Liver (tissue), 9 donors: ENCODE data around the gene KMT2B. TPM values are rescaled to one million over a fixed set of nuclear protein-coding genes. Genes with fewer than 3 reads are reported as not detected.
A peak's percentile ranks its signal among the peaks of the same experiment; 100 is the strongest.

Experiments used
- DNase-seq: peaks from one replicate; pipeline ENCODE4 v3.0.0-alpha.2; 2017; ENCODE audit warnings: low spot score
- H3K27ac ChIP-seq, 2 donors: one replicate each; pipeline ENCODE4 v1.7.0; 2013; ENCODE audit warnings: inconsistent platforms in 2 of 2, low read length in 2 of 2, control low read depth in 1 of 2, low read depth in 1 of 2, mild to moderate bottlenecking in 1 of 2
- H3K27me3 ChIP-seq, 4 donors: one replicate each; pipeline versions ENCODE4 v1.6.1 to v1.7.0; 2013; ENCODE audit warnings: low read length in 3 of 4, inconsistent platforms in 1 of 4, mild to moderate bottlenecking in 1 of 4, moderate library complexity in 1 of 4; ENCODE audit not compliant: control insufficient read depth in 4 of 4, insufficient read depth in 4 of 4
- H3K36me3 ChIP-seq, 4 donors: one replicate each; pipeline versions ENCODE4 v1.6.1 to v1.7.0; 2013; ENCODE audit warnings: low read length in 3 of 4, mild to moderate bottlenecking in 3 of 4, low read depth in 1 of 4, moderate library complexity in 1 of 4; ENCODE audit not compliant: control insufficient read depth in 4 of 4, insufficient read depth in 3 of 4
- H3K4me1 ChIP-seq, 4 donors: one replicate each; pipeline versions ENCODE4 v1.6.1 to v1.7.0; 2013; ENCODE audit warnings: low read length in 3 of 4, mild to moderate bottlenecking in 3 of 4, moderate library complexity in 1 of 4; ENCODE audit not compliant: control insufficient read depth in 4 of 4, insufficient read depth in 4 of 4
- H3K4me3 ChIP-seq, 3 donors: one replicate each; pipeline versions ENCODE4 v1.6.1 to v1.7.0; 2013; ENCODE audit warnings: low read length in 3 of 3, control low read depth in 1 of 3, low read depth in 1 of 3, mild to moderate bottlenecking in 1 of 3
- H3K9ac ChIP-seq, 2 donors: one replicate each; pipeline ENCODE4 v1.7.0; 2013; ENCODE audit warnings: low read length in 2 of 2, mild to moderate bottlenecking in 2 of 2, moderate library complexity in 2 of 2, control low read depth in 1 of 2, low read depth in 1 of 2
- H3K9me3 ChIP-seq, 4 donors: one replicate each; pipeline versions ENCODE4 v1.6.1 to v1.7.0; 2013; ENCODE audit warnings: low read length in 3 of 4; ENCODE audit not compliant: control insufficient read depth in 4 of 4
- ATF3 ChIP-seq: IDR thresholded peaks from 2 replicates; pipeline ENCODE4 v1.6.1; 2016; ENCODE audit warnings: antibody characterized with exemption
- EGR1 ChIP-seq, 2 donors: IDR thresholded peaks; 2 replicates each; pipeline ENCODE4 v1.6.1; 2016 to 2018; ENCODE audit warnings: antibody characterized with exemption in 2 of 2, low read depth in 2 of 2
- FOXA1 ChIP-seq: IDR thresholded peaks from 2 replicates; pipeline ENCODE4 v1.6.1; 2016; ENCODE audit warnings: antibody characterized with exemption
- FOXA2 ChIP-seq: IDR thresholded peaks from 2 replicates; pipeline ENCODE4 v1.6.1; 2016; ENCODE audit warnings: antibody characterized with exemption
- GABPA ChIP-seq, 2 donors: IDR thresholded peaks in 1 of 2; conservative IDR thresholded peaks in 1 of 2; 2 replicates each; pipeline ENCODE4 v1.6.1; 2016; ENCODE audit warnings: antibody characterized with exemption in 2 of 2, mild to moderate bottlenecking in 1 of 2, moderate library complexity in 1 of 2
- HNF4A ChIP-seq, 2 donors: conservative IDR thresholded peaks; 2 replicates each; pipeline ENCODE4 v1.6.1; 2016; ENCODE audit warnings: antibody characterized with exemption in 2 of 2, mild to moderate bottlenecking in 2 of 2
- HNF4G ChIP-seq: IDR thresholded peaks from 2 replicates; pipeline ENCODE4 v1.6.1; 2016; ENCODE audit warnings: antibody characterized with exemption
- JUND ChIP-seq, 2 donors: IDR thresholded peaks; 2 replicates each; pipeline ENCODE4 v1.6.1; 2016; ENCODE audit warnings: antibody characterized with exemption in 2 of 2
- MAX ChIP-seq: IDR thresholded peaks from 2 replicates; pipeline ENCODE4 v1.6.1; 2016; ENCODE audit warnings: antibody characterized with exemption
- NR2F2 ChIP-seq: IDR thresholded peaks from 2 replicates; pipeline ENCODE4 v1.6.1; 2016; ENCODE audit warnings: antibody characterized with exemption
- RAD21 ChIP-seq, 2 donors: IDR thresholded peaks; 2 replicates each; pipeline ENCODE4 v1.6.1; 2016; ENCODE audit warnings: antibody characterized with exemption in 2 of 2, mild to moderate bottlenecking in 2 of 2
- RXRA ChIP-seq, 2 donors: IDR thresholded peaks; 2 replicates each; pipeline ENCODE4 v1.6.1; 2017 to 2018; ENCODE audit warnings: antibody characterized with exemption in 2 of 2, mild to moderate bottlenecking in 1 of 2
- SP1 ChIP-seq: IDR thresholded peaks from 2 replicates; pipeline ENCODE4 v1.6.1; 2018; ENCODE audit warnings: antibody characterized with exemption, mild to moderate bottlenecking
- TAF1 ChIP-seq: conservative IDR thresholded peaks from 2 replicates; pipeline ENCODE4 v1.6.1; 2016; ENCODE audit warnings: antibody characterized with exemption, mild to moderate bottlenecking
- YY1 ChIP-seq: IDR thresholded peaks from 2 replicates; pipeline ENCODE4 v1.6.1; 2016; ENCODE audit warnings: antibody characterized with exemption, mild to moderate bottlenecking
- WGBS: extraction: QIAGEN DNeasy Blood & Tissue Kit; methylation state at CpG from one replicate; pipeline ENCODE4 v1.1.7; 2013; 5-methylcytosine and 5-hydroxymethylcytosine counted together
- polyA plus RNA-seq, 2 donors: library from polyadenylated mRNA; stranded (reverse) in 1 of 2; unstranded in 1 of 2; fragments of 200-250 nt in 1 of 2; fragments of >200 nt in 1 of 2; fragmentation: Nextera tagmentation in 1 of 2; extraction: Ambion mirVana in 1 of 2; gene quantifications; one replicate each; pipeline versions ENCODE4 v1.2.1 to v1.2.3, GENCODE V29; 2013 to 2015
- total RNA-seq, 2 donors: library from RNA; depleted of rRNA; stranded (reverse); fragments of >200 nt; gene quantifications; one replicate each; pipeline ENCODE4 v1.2.3, GENCODE V29; 2014
- TF ChIP-seq, protein P1 (sequence below): IDR thresholded peaks from 2 replicates; pipeline ENCODE4 v1.6.1; 2016; ENCODE audit warnings: antibody characterized with exemption
- TF ChIP-seq, protein P2 (sequence below): IDR thresholded peaks from 2 replicates; pipeline ENCODE4 v1.6.1; 2016; ENCODE audit warnings: antibody characterized with exemption, mild to moderate bottlenecking
- TF ChIP-seq, protein P3 (sequence below): fragments of 150-350 bp; IDR thresholded peaks from 2 replicates; pipeline ENCODE4 v1.5.1; 2017; ENCODE audit warnings: improper control_type of control experiment, low read depth, low read length; ENCODE audit not compliant: missing input control
- donor health status: healthy.
- donor health status: healthy.
- donor health status: healthy.
- donor health status: healthy.
- donor health status: healthy.

KMT2B gene
- total and polyA plus RNA-seq, 4 donors, result 3.7 to 12.1 (median 8.3) TPM

DNA sequence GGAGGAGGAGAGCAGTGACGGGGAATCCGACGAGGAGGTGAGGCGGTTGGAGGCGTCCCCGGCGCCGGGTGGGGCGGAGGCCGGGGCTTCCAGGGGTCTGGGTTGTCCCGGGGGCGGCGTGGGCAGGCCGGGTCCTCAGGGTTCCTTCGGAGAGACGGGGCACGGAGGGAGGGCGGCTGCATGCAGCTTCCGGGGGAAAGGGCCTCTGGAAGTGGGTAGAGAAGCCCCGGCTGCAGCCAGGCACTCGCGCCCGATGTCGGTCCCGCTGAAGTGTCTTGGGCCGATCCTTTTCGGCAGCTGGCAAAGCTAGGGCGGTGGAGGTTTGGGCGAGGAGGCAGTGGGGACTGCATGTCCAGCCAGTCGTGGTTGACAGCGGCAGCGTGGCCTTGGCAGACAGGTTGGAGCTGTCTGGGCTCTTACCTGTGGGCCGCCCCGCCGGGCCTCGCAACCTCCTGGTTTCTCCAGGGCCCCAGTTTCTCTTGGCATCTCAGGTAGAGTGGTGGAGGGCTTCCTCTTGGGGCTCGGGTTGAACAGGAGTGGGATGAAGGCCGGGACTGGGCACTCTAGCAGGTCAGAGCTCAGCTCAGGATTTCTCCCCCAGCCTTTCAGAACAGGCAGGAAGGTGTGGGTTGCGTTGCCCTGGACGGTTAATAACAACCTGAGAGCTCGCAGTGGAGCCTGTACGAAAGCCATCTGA, 690 bp downstream of the KMT2B start:
- Histone ChIP-seq H3K27me3 (no peaks in the 10 kb centered on the region), H3K27ac (peak overlapping the region; percentile 66 to 68), H3K9ac (peak overlapping the region; percentile 32 to 80), H3K36me3 (peaks cover 17 to 26% (median 20%) of the 10 kb centered on the region in 4 donors), H3K4me3 (peak overlapping the region; percentile 90 to 98 (median 91)), H3K4me1 (peaks cover 12 to 34% (median 25%) of the 10 kb centered on the region in 4 donors), H3K9me3 (no peaks in the 10 kb centered on the region)
- peak; percentile 57 for DNase-seq
- WGBS, result under 1% methylated on average over 42 of the region's 42 CpGs
- TF ChIP-seq GABPA (IDR thresholded peaks at IDR 0.05 in 1 of 2, conservative IDR thresholded peaks at IDR 0.05 in 1 of 2), result no peak
- no peak for TF ChIP-seq HNF4G
- no peak for TF ChIP-seq YY1
- TF ChIP-seq HNF4A (conservative IDR thresholded peaks at IDR 0.05), result no peak
- no peak for TF ChIP-seq JUND (IDR thresholded peaks at IDR 0.05)
- no peak for TF ChIP-seq FOXA1
- TF ChIP-seq SP1, result no peak
- no peak for TF ChIP-seq RAD21 (IDR thresholded peaks at IDR 0.05)
- no peak for TF ChIP-seq NR2F2
- no peak for TF ChIP-seq EGR1 (IDR thresholded peaks at IDR 0.05; ENCODE audit: low read depth in 2 of 2)
- no peak for TF ChIP-seq RXRA (IDR thresholded peaks at IDR 0.05)
- TF ChIP-seq, protein P1, sequence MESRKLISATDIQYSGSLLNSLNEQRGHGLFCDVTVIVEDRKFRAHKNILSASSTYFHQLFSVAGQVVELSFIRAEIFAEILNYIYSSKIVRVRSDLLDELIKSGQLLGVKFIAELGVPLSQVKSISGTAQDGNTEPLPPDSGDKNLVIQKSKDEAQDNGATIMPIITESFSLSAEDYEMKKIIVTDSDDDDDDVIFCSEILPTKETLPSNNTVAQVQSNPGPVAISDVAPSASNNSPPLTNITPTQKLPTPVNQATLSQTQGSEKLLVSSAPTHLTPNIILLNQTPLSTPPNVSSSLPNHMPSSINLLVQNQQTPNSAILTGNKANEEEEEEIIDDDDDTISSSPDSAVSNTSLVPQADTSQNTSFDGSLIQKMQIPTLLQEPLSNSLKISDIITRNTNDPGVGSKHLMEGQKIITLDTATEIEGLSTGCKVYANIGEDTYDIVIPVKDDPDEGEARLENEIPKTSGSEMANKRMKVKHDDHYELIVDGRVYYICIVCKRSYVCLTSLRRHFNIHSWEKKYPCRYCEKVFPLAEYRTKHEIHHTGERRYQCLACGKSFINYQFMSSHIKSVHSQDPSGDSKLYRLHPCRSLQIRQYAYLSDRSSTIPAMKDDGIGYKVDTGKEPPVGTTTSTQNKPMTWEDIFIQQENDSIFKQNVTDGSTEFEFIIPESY, result no peak
- no peak for TF ChIP-seq TAF1

GRCh38 chr19:35719402-35720162, 1.8 kb downstream of the KMT2B start:
- Histone ChIP-seq H3K36me3 (peaks cover 20 to 36% (median 28%) of the 10 kb centered on the region in 4 donors), H3K27ac (peak overlapping the region; percentile 7 to 66), H3K4me1 (peaks cover 12 to 34% (median 25%) of the 10 kb centered on the region in 4 donors), H3K9ac (no peak overlapping the region), H3K27me3 (no peaks in the 10 kb centered on the region), H3K9me3 (no peaks in the 10 kb centered on the region), H3K4me3 (peak overlapping the region; percentile 3 to 91 (median 90))
- TF ChIP-seq HNF4A (conservative IDR thresholded peaks at IDR 0.05) (peak; percentile 45 to 71), EGR1 (IDR thresholded peaks at IDR 0.05; ENCODE audit: low read depth in 2 of 2) (no peak), GABPA (IDR thresholded peaks at IDR 0.05 in 1 of 2, conservative IDR thresholded peaks at IDR 0.05 in 1 of 2) (no peak), ATF3 (no peak), RAD21 (IDR thresholded peaks at IDR 0.05) (no peak), FOXA1 (no peak), HNF4G (no peak), SP1 (peak; percentile 63), MAX (no peak), YY1 (no peak), FOXA2 (no peak), TAF1 (no peak), NR2F2 (no peak), RXRA (IDR thresholded peaks at IDR 0.05) (no peak), JUND (IDR thresholded peaks at IDR 0.05) (no peak)
- TF ChIP-seq, protein P2, sequence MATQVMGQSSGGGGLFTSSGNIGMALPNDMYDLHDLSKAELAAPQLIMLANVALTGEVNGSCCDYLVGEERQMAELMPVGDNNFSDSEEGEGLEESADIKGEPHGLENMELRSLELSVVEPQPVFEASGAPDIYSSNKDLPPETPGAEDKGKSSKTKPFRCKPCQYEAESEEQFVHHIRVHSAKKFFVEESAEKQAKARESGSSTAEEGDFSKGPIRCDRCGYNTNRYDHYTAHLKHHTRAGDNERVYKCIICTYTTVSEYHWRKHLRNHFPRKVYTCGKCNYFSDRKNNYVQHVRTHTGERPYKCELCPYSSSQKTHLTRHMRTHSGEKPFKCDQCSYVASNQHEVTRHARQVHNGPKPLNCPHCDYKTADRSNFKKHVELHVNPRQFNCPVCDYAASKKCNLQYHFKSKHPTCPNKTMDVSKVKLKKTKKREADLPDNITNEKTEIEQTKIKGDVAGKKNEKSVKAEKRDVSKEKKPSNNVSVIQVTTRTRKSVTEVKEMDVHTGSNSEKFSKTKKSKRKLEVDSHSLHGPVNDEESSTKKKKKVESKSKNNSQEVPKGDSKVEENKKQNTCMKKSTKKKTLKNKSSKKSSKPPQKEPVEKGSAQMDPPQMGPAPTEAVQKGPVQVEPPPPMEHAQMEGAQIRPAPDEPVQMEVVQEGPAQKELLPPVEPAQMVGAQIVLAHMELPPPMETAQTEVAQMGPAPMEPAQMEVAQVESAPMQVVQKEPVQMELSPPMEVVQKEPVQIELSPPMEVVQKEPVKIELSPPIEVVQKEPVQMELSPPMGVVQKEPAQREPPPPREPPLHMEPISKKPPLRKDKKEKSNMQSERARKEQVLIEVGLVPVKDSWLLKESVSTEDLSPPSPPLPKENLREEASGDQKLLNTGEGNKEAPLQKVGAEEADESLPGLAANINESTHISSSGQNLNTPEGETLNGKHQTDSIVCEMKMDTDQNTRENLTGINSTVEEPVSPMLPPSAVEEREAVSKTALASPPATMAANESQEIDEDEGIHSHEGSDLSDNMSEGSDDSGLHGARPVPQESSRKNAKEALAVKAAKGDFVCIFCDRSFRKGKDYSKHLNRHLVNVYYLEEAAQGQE, result peak; percentile 22
- TF ChIP-seq, protein P1, result no peak
- TF ChIP-seq, protein P3, sequence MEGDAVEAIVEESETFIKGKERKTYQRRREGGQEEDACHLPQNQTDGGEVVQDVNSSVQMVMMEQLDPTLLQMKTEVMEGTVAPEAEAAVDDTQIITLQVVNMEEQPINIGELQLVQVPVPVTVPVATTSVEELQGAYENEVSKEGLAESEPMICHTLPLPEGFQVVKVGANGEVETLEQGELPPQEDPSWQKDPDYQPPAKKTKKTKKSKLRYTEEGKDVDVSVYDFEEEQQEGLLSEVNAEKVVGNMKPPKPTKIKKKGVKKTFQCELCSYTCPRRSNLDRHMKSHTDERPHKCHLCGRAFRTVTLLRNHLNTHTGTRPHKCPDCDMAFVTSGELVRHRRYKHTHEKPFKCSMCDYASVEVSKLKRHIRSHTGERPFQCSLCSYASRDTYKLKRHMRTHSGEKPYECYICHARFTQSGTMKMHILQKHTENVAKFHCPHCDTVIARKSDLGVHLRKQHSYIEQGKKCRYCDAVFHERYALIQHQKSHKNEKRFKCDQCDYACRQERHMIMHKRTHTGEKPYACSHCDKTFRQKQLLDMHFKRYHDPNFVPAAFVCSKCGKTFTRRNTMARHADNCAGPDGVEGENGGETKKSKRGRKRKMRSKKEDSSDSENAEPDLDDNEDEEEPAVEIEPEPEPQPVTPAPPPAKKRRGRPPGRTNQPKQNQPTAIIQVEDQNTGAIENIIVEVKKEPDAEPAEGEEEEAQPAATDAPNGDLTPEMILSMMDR, result no peak
- DNase-seq, result no peak
- 73% methylated on average over 32 of the region's 32 CpGs for WGBS
